AG09309 (cell line): ENCODE results near the gene CABLES1.
A peak's percentile ranks its signal among the peaks of the same experiment; 100 is the strongest.

Source experiments
- DNase-seq: peaks from one replicate; pipeline ENCODE4 v3.0.0-alpha.2; 2010; ENCODE audit warnings: low read depth
- H3K4me3 ChIP-seq: 2 replicates; pipeline ENCODE4 v1.5.1; 2011; ENCODE audit warnings: mild to moderate bottlenecking, low read depth, low read length, moderate library complexity; ENCODE audit not compliant: control insufficient read depth
- TF ChIP-seq, protein P1 (sequence below): IDR thresholded peaks from 2 replicates; pipeline ENCODE4 v1.5.1; 2011; ENCODE audit warnings: mild to moderate bottlenecking, low read depth, low read length, inconsistent platforms; ENCODE audit not compliant: insufficient read depth, control insufficient read depth; ENCODE audit errors: missing control alignments

Gene CABLES1

DNA sequence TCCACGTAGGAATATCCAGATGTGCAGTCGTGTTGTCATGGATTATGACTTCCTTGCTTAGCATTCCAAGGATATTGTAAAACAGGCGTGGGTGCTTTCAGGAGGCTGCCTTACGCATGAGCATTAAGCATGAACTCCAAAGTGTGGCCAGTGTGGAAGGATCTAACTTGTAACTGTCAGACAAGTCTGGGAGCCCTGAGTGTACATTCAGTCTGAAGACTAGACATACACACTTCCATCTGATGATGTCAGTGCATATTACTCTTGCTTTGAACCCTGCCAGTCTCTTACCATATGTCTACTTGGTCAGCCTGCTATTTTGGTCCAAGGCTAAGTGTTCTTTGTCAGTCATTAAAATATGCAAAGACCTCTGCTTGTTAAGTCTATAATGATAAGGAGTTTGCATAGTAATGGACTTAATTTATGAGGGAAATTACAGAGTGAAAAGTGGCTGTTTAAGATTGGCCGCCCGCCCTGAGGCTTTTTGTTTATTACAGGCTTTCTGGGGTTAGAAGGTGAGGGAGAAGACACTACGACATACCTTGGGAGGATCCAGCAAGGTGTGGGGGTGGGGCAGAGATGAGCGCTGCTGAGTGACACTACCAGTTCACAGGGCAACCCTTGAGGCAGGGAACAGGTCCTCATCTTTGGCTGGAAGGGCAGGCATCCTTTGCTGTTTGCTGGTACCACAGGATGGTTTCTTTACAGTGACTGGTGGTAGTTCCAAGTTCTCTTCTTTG is 48.3 kb downstream of the CABLES1 start:
- DNase-seq, result peak; percentile 23
- TF ChIP-seq, protein P1, sequence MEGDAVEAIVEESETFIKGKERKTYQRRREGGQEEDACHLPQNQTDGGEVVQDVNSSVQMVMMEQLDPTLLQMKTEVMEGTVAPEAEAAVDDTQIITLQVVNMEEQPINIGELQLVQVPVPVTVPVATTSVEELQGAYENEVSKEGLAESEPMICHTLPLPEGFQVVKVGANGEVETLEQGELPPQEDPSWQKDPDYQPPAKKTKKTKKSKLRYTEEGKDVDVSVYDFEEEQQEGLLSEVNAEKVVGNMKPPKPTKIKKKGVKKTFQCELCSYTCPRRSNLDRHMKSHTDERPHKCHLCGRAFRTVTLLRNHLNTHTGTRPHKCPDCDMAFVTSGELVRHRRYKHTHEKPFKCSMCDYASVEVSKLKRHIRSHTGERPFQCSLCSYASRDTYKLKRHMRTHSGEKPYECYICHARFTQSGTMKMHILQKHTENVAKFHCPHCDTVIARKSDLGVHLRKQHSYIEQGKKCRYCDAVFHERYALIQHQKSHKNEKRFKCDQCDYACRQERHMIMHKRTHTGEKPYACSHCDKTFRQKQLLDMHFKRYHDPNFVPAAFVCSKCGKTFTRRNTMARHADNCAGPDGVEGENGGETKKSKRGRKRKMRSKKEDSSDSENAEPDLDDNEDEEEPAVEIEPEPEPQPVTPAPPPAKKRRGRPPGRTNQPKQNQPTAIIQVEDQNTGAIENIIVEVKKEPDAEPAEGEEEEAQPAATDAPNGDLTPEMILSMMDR, result no peak
- H3K4me3 ChIP-seq, result no peak overlapping the region

DNA sequence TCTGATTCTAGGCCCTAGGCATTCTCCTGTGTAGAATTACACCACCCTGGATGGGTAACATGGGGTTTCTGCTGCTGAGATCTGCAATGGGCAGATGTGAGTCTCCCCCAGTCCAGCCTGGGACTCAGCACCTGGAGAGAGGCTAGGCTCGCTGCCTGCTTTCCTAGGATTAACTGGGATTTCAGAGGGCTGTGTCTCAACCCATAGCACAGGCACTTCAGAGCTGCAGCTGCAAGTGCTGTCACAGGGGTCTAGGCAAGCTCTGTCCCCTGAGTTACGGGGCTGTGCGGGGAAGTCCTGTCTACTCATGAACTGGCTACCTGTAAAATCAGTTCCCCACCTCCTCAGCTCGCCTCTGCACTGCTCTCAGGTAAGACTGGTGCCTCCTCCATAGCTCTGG is 51.5 kb downstream of the CABLES1 start:
- H3K4me3 ChIP-seq, result no peak overlapping the region
- DNase-seq, result no peak
- TF ChIP-seq, protein P1, result no peak

- DNase-seq, result no peak
- TF ChIP-seq, protein P1, result no peak
- H3K4me3 ChIP-seq, result no peak overlapping the region
These were observed 52.9 kb downstream of the CABLES1 start for GRCh38 chr18:23188068-23188760.

- TF ChIP-seq, protein P1, result no peak
- H3K4me3 ChIP-seq, result no peak overlapping the region
- no peak for DNase-seq
These were observed 53.8 kb downstream of the CABLES1 start for GRCh38 chr18:23189099-23189498.

DNA sequence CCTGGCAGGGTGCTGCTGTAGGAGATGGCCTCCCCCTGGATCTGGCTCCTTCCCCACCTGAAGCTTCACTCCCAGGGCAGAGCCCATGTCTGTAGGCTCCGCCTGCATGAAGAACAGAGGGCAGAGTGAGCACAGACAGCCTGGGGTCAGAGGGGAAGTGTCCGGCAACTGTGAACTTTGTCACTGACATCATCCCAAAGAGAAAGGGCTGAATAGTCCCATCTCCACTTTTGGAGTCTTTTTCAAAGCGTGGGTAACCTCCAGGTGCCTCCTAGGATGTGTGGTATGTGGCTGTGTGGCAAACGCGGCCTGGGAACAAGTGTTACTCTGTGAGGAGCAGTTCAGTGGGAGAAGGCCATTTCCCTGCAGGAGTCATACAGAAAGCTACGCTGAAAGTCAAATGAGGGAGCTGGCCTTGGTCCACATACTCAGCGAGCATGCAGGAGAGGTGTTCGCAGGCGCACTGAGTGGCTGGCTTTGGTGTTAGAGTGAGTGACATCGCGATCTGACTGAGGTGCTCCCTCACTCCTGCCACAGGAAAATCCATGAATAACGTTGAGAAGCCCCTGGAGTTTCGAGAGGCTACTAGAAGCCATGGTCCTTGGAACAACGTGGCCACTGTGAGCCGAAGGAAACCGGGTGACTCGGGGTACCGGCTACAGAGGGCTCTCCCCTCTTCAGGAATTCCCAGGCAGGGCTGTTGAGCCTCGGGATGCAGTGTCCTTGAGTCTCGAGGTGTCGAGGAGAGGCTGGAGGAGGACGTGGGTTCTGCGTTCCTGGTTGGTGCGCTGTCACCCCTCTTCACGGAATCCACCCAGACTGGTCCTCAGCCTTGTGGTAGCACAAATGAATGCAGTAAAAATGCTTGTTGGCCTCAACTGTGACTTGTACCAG is 54.7 kb downstream of the CABLES1 start:
- H3K4me3 ChIP-seq, result no peak overlapping the region
- DNase-seq, result no peak
- TF ChIP-seq, protein P1, result no peak

- H3K4me3 ChIP-seq, result no peak overlapping the region
- no peak for DNase-seq
- TF ChIP-seq, protein P1, result no peak
These were observed 55.9 kb downstream of the CABLES1 start for GRCh38 chr18:23191232-23191631.
